GM12864 (cell line): Measurements from ENCODE around the gene MAP2K5.

Experiments
- DNase-seq: peaks from one replicate; pipeline ENCODE4 v3.0.0-alpha.2; 2011; ENCODE audit warnings: low read depth
- H3K4me3 ChIP-seq: 2 replicates; pipeline ENCODE4 v1.5.1; 2011; ENCODE audit warnings: mild to moderate bottlenecking, low read depth, low read length, control low read depth
- CTCF ChIP-seq: IDR thresholded peaks from 2 replicates; pipeline ENCODE4 v1.5.1; 2011; ENCODE audit warnings: low read depth, mild to moderate bottlenecking, moderate library complexity, low read length, control low read depth, inconsistent platforms; ENCODE audit errors: missing control alignments

The MAP2K5 gene

GRCh38 chr15:67838789-67839332, 296.4 kb downstream of the MAP2K5 start:
- no peak for TF ChIP-seq CTCF
- H3K4me3 ChIP-seq: no peak overlapping the region
- no peak for DNase-seq

- no peak for TF ChIP-seq CTCF
- H3K4me3 ChIP-seq: peak overlapping the region; percentile 38
- no peak for DNase-seq
These were observed 297.0 kb downstream of the MAP2K5 start for GRCh38 chr15:67839499-67839928.

- peak within 1 kb of the TSS; percentile 64 for H3K4me3 ChIP-seq
- peak; percentile 87 for DNase-seq
- no peak for TF ChIP-seq CTCF
These were observed 297.6 kb downstream of the MAP2K5 start, which contains the start of gene RNU6-1 for GRCh38 chr15:67839929-67840748. RNU6-1 (minus strand) TSS chr15:67840045.

- no peak for DNase-seq
- TF ChIP-seq CTCF: no peak
- peak overlapping the region; percentile 64 for H3K4me3 ChIP-seq
These were observed 298.4 kb downstream of the MAP2K5 start for GRCh38 chr15:67840749-67841512.

- no peak for TF ChIP-seq CTCF
- no peak for DNase-seq
- H3K4me3 ChIP-seq: peak overlapping the region; percentile 64
These were observed 298.9 kb downstream of the MAP2K5 start for GRCh38 chr15:67841513-67841762.

GRCh38 chr15:67843092-67843501, 300.6 kb downstream of the MAP2K5 start:
- TF ChIP-seq CTCF: no peak
- no peak for DNase-seq
- H3K4me3 ChIP-seq: no peak overlapping the region
